NCI-H128 (cell line): ENCODE results near the gene FAM186B.

Experiments used
- DNase-seq: peaks from one replicate; lab custom pipeline; 2025; ENCODE audit not compliant: unreplicated experiment; lab: John Stamatoyannopoulos, UW

FAM186B gene

DNA sequence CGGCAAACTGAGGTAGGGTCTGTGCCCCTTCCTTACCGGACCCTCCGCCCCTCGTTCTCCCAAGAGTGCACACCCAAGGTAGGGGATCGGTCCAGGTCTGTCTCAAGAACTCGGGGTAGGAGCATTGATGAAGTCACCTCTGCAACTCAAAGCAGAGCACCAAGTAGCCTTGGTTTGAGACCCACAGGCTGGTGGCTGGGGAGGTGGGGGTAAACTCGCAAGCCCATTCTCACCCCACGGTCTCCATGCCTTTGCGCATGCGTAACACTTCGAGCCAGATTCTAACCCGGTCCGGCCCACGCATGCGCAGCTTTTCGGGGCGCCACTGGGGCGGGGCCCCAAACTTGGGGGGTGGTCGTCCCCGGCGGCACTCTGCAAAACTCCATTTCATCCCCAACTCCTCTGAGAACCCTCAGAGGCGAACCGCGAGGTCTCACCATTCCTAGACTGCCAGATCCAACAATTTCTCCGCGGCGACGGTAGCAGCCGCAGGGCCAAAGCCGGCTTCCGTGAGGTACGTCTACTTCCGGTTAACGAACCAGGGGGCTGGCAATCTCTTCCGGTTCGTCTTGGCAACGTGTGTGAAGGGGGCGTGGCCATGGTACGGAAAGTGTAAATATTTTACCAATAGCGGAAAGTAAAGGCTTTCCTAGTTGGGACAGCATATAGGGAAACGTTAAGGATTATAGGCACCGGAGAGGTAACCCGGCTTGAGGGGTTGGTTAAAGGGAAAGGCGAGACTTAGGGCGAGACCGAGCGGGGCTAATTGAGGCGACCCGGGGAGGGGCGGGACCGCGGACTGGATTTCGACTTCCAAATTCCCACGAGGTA, 37.6 kb downstream of the FAM186B start, which contains the start of gene MCRS1:
Gene MCRS1 (minus strand): TSS at position 532 of the 831 bp plus-strand sequence. CDS start 1,411 bp downstream, outside the sequence.
- DNase-seq: peak; percentile 89

DNA sequence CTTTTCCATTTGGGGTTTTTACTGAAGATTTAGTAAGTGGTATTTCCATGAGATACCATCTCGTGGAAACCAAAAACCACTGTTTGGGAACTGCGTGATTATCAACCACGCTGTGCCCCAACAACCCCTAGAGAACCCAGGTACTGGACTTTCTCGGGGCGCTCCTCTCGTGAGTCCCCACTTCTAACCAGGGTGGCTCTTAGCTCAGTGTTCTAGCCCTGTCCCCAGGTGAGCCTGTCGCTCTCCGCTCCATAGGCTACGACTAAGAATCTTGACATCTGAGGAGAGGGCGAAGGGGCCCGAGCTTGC, 38.2 kb downstream of the FAM186B start:
- no peak for DNase-seq

DNA sequence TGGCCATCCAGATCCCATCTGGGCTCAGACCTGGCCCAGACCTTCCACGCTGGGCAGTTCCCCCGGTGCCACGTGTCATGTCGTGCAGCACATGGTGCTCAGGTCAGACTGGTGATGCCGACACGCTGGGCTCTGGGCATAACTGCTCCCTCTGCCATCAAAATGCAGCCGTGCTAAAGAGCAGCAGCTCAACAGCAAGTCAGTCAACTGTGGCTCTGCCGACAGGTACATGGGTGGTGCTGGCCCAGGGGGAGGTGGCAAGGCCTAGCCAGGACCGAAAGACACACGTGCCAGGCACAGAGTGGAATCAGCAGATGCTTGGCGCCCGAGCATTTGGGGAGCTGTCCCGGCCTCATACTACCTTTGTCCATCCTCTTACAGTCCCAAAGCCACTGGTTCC, 39.1 kb downstream of the FAM186B start:
- DNase-seq: no peak

DNA sequence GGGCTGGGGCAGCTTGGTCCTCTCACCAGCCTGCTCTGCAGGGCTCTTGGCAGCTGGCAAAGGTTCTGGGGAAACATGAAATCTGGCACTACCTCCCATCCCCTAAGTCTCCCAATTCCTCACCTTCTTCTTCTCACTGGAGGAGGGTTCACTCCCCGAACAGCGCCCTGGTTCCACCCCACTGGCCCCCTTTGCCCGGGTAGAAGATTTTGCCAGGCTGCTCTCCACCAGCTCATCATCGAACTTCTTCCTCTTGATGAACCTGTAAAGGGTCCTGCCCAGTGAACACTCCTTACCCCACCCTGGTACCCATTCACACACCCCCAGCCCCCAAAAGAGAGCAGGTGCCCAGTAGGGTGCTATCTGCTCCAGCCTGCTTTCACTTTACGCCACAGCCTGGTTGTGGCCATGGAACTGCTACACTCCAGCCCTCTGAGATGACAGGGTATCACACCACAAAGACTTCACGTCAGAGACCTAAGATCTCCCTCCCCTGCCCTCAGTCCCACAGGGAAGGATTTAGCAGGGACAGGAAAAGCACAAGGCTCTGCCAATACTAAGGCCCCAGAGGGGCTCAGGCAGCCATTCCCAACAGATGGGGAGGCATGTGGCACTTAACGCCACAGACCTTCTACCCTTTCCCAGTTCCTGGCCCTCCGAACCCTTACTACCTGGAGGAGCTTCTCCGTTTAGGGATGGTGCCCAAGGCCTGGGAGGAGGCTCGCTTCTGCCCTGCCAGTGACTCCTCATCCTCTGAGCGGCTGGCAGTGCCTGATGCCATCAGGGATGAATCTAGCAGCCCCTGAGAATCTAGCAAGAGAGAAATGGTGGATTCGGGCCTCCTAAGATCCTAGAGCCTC, 39.8 kb downstream of the FAM186B start:
- DNase-seq: no peak

DNA sequence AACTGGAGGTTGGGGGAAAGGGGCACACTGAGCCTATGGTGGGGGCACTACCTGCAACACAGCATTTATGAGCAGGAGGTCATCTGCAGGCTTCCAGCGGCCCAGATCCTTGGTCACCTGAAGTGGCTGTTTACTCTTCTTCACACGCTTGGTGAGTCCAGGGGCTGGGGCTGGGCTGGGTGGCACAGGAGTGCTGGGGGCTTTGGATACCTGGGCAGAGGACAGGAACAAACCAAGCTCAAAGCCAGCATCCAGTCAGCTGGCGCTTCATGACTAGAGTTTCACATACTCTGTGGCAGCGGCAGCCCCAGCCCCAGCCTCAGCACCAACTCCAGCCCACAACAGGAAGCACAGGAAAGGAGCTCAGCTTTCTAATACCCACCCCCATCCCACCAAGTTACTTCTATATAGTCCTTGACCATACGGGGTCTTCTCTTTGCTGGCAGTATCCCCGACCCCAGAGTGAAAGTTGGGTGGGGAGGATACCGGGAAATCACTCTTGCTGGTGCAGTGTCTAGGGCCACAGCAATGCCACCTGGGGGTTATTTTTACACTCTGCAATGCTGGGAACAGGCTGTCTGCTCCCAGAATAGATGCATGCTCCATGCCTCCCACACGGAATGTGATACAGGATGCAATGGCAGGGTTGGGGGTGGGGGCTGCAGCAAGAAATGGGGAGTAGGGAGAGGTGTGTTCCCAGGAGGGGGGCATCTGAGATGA, 40.6 kb downstream of the FAM186B start:
- DNase-seq: no peak

DNA sequence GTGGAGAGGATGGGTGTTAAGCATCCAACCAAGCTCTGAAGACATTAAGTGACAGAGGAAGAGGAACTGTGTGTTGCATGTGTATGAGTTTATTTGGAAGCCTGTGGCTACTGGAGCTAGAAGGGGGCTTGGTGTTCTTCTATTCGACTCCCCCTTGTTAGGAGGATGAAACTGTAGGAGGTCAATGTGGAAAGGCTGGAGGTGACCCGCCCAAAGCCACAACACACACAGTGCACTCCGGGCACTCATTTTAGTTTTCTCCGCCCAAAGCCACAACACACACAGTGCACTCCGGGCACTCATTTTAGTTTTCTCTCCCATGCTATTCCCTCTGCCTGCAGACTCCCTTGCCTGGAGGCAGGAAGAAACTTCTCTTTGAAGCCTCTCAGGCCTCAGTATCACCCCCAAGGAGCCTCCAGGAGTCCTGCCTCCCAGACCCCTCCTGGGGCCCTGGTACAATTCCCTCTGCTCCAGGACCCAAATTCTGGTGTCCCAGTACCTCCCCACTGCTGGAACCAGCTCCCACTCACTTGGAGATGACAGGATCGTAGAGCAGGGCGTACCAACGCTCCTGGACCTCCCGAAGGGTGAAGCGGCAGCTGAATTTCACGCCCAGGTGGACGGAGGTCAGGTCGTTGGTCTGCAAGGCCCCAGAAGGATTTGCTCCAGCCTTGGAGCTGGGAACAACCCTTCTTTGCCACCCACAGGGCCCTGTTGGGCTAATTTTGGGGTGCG, 41.3 kb downstream of the FAM186B start:
- no peak for DNase-seq

DNA sequence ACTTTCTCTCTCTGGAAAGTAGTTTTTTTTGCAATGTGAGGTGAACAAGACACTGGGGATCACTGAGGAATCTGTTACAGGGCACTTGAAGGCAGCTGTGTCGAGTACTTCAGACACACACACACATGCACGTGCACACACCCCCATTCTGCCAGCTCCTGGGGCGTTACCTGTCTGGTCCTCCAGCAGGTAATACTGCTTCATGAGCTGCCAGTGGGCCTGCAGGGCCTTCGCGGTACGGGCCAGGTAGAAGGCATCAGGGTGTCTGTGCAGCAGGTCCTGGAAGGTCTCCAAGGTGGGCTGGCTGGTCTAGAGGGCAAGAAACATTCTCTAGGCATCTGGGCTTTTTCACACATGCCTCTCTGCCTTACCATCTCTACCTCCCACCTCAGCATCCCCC, 42.6 kb downstream of the FAM186B start:
- DNase-seq: no peak

DNA sequence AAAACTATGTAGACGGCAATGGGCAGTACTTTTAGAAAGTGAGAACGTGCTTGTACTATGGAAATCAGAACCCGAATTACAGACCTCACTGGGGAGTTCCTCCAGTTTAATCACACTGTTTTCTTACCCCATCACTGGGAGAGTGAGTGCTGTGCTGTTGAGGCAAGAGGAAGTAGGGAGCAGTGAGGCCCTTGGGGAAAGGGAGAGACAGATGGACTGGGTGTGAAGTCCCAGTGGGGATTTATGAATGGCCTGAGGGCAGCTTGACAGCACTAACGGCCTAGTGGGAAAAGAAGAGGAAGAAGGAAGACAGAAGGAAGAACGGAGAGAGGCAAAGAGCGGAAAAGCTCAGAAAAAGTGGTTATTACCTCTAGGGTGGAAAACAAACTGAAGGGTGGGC, 43.2 kb downstream of the FAM186B start:
- DNase-seq: no peak

DNA sequence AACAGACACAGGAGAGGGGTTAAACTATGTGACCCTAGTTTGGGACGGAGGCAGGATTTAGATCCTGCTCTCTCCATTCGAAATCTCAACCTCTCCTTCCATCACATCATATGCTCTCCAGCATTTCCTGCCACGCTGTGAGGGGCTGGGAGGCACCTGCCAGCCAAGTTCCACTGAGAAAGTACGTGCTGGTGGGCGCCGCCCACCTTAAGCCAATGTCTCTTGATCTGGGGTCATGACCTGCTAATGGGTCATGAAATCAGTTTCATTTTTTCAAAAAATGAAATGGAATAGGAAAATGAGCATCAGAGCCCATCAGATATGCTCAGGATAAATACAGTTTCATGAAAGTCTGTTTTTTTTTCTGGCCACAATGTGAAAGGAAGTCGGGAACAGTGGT, 44.7 kb downstream of the FAM186B start:
- DNase-seq: no peak

DNA sequence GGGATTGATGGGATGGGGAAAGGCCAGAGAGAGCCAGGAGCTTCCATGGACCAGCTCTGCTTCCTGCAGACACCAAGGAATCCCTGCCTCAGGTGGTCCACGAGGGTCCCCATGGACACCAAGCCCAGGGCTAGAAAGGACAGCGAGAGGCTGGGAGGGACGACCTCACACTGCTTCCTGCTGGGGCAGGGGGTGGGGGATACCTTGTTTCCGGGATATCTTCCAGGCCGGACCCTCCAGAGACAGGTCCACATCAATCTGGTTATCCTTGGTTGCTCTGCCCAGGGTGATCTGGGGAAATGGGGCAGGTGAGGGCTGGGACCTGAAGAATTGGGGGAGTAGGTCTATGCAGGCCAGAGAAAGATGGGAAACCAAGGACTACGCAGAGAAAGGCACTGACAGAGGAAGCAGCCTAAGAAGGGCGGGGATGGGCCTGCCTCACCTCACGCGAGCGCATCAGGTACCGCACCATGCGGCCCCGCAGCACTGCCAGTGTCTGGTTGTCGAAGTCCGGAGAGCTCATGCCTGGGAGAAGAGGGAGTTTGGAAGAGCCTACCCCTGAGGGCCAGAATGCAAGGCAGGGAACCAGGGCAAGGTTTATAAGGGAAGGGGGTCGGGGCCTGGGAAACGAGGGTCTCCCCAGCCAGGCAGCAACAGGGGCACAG, 46.3 kb downstream of the FAM186B start:
- no peak for DNase-seq

DNA sequence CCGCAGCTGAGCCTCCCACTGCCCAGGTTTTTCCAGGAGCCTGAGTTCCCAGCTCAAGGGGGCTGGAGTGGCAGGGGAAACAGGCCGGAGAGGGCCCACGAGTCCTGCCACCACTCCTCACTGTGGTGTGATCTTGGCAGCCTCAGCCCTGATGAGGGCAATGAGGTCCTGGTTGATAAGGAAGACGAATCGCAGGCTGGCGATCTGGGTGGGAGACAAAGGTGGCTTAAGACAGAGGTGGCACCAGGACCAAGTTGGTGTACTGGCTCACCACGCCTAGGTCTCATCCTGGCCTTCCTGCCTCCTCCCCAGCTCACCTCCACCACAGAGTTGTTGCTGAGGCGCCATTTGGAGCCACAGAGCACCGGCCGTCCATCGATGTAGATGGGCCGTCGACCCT, 46.9 kb downstream of the FAM186B start:
- no peak for DNase-seq

DNA sequence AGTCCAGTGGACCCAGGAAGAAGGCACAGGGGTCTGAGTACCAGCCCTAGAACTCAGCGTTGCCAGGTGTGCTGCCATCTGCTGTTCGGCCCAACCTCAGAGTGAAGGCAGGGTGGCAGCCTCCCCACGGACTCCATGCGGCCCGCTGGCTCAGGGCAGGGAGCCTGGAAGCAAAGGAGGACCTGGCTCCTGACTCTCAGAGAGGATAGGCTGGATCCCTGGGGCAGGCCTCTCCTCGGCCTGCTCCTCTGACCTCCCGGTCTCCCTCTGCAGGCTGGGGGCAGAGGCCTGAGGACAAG, 47.6 kb downstream of the FAM186B start:
- DNase-seq: no peak

DNA sequence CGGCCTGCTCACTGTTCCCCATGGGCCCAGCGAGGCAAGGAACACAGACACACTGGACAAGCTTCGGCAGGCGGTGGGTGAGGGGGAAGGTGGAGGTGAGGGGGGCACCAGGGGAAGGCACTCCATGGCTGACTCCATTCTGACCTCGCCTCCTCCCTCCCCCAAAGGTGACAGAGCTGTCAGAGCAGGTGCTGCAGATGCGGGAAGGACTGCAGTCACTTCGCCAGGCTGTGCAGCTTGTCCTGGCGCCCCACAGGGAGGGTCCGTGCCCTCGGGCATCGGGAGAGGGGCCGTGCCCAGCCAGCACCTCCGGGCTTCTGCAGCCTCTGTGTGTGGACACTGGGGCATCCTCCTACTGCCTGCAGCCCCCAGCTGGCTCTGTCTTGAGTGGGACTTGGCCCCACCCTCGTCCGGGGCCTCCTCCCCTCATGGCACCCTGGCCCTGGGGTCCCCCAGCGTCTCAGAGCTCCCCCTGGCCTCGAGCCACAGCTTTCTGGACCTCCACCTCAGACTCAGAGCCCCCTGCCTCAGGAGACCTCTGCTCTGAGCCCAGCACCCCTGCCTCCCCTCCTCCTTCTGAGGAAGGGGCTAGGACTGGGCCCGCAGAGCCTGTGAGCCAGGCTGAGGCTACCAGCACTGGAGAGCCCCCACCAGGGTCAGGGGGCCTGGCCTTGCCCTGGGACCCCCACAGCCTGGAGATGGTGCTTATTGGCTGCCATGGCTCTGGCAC, 48.1 kb downstream of the FAM186B start:
- DNase-seq: no peak

DNA sequence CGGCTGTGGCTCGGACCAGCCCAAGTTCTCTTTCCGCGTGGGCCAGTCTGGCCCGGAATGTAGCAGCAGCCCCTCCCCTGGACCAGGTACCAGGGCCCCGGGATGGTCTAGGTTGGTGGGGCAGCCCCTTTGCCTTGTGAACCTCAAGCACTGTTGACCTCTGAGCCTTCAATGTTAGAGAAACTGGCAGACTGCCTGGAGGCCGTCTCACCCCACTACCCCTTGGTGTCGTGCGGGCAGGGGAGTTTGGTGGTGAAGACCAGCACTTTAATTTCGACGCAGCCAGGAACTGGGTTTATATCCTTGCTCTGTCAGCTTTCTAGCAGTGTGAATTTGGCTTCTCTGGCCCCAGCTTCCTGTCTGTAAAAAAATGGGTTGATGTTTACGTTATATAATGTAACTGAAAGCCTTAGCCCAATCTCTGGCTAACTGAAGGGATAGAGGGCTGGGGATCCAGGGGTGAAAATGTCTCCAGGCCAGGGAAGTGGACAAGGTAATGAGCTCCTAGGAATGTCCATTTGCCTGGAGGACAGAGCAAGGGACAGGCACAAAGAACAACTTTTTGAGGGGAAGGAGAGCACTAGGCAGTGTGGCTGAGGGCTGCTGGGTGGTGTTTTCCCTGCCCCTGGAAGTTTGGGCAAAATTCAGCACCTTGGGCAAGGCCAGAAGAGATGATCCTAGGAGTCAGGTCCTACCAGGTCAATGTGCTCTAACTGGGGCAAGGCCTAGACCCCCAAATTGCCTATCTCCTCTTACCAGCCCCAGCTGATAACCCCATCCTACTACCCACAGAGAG, 48.9 kb downstream of the FAM186B start:
- no peak for DNase-seq

DNA sequence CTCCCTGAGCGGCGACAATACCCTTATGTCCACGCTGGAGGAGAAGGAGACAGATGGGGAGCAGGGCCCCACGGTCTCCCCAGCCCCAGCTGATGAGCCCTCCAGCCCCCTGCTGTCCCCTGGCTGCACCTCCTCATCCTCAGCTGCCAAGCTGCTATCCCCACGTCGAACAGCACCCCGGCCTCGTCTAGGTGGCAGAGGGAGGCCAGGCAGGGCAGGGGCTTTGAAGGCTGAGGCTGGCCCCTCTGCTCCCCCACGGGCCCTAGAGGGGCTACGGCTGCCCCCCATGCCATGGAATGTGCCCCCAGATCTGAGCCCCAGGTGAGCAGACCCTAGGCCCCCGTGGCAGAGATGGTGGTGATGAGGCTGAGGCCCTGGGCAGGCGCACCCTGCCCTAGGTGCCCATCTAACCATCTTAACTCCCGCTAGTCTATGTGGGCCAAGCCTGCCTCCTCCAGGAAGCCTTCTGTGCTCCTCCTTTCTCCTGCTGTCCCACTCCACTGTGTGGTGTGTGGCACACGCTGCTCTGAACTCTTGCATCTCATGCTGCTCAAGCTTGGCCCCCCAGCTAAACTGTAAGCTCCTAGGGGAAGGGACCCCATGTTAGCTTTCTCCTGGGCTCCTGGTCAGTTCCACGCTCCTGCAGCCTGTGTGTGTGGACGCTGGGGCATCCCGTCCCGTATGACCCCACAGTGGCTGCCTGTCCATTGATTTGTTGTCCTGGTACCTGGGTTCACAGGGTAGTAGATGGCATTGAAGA, 49.6 kb downstream of the FAM186B start:
- DNase-seq: no peak

DNA sequence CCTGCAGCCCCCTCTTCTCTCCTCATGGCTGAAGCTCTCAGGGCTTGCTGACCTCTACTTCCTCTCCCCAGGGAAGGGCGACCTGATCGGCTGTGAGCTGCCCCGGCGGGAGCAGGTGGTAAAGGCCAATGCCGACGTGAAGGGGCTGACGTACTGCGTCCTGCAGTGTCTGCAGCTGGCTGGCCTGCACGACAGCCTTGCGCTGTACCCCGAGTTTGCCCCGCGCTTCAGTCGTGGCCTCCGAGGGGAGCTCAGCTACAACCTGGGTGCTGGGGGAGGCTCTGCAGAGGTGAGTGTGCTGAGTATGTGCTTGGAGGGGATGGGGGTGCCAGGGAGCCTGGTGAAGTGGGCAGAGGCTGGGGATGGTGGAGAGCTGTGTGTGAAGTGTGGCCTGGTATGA, 51.2 kb downstream of the FAM186B start:
- no peak for DNase-seq

DNA sequence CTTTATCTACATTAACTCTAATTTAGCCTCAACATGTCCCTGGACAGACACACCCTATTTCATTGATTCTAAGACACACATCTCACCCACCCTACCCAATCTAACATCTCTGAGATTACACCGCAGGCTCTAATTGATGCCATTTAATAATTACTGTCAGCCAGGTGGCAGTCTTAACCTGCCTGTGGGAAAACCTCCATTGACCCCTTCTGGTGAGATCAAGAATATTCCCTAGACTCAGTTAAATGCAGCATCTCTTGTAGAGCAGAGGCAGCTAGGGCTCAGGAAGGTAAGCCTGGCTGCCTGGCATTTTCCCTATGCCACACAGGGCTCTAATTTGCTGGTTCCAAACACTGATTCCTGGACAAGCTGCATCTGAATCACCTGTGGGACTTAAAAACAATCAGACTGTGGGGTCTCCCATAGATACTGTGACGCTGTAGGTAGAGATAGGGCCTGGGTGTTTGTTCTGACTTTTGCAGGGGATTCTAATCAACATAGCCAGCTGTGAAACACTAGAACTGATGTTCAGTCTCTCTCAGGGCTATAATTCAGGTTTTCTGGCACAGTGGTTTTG, 51.8 kb downstream of the FAM186B start:
- peak; percentile 42 for DNase-seq

DNA sequence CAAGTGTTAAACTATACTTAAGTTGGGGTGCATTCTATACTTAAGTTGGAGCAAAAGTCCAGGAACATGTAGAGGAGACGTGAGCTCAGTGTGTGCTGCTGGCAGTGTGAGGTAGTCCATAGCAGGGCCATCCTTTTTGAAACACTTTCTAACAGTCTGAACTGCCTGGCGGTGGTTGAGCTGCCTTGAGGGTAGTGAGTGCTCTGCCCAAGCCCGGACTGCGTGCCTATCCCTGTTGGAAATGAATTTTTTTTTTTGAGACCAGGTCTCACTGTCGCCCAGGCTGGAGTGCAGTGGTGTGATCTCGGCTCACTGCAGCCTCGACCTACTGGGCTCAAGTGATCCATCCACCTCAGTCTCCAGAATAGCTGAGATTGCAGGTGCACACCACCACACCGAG, 52.5 kb downstream of the FAM186B start:
- DNase-seq: no peak
